H7 (cell line): ENCODE measurements around the gene HOXA6. TPM values are rescaled to one million over a fixed set of nuclear protein-coding genes. Genes with fewer than 3 reads are reported as not detected.

Source experiments
- DNase-seq: peaks from one replicate; pipeline ENCODE4 v3.0.0; 2012
- H3K27me3 ChIP-seq: 2 replicates; pipeline ENCODE4 v1.6.0; 2011; ENCODE audit warnings: mild to moderate bottlenecking, low read length; ENCODE audit not compliant: control insufficient read depth, insufficient read depth
- H3K36me3 ChIP-seq: replicated peaks from 2 replicates; pipeline ENCODE4 v1.5.1; 2011; ENCODE audit warnings: low read length; ENCODE audit not compliant: control insufficient read depth, insufficient read depth
- H3K4me3 ChIP-seq: 2 replicates; pipeline ENCODE4 v1.5.1; 2011; ENCODE audit warnings: low read depth, mild to moderate bottlenecking, control low read depth, low read length, moderate library complexity; ENCODE audit not compliant: insufficient read depth
- total RNA-seq: library from RNA; depleted of rRNA; stranded (reverse); fragments of >200 nt; shearing (Covaris generic); gene quantifications from 2 replicates; pipeline ENCODE4 v1.2.3, GENCODE V29; 2014

Gene HOXA6
- total RNA-seq, 1 experiment from 2014 or later = not detected

- peaks cover 100% of the 10 kb centered on the region for H3K27me3 ChIP-seq
- H3K36me3 ChIP-seq = no peaks in the 10 kb centered on the region
- H3K4me3 ChIP-seq = no peak overlapping the region
- DNase-seq = no peak
These were observed 40.7 kb downstream of the HOXA6 start for GRCh38 chr7:27106901-27107240.

GRCh38 chr7:27106181-27106900, 41.2 kb downstream of the HOXA6 start:
- Histone ChIP-seq H3K27me3 (peaks cover 100% of the 10 kb centered on the region), H3K36me3 (no peaks in the 10 kb centered on the region), H3K4me3 (no peak overlapping the region)
- DNase-seq = peak; percentile 89

GRCh38 chr7:27105301-27106031, 42.1 kb downstream of the HOXA6 start:
- no peak overlapping the region for H3K4me3 ChIP-seq
- DNase-seq = peak; percentile 26
- H3K36me3 ChIP-seq = no peaks in the 10 kb centered on the region
- H3K27me3 ChIP-seq = peaks cover 100% of the 10 kb centered on the region

- Histone ChIP-seq H3K27me3 (peaks cover 100% of the 10 kb centered on the region), H3K36me3 (no peaks in the 10 kb centered on the region), H3K4me3 (no peak overlapping the region)
- no peak for DNase-seq
These were observed 43.1 kb downstream of the HOXA6 start for GRCh38 chr7:27104341-27105058.

GRCh38 chr7:27103489-27104226, 43.9 kb downstream of the HOXA6 start:
- no peak overlapping the region for H3K4me3 ChIP-seq
- no peaks in the 10 kb centered on the region for H3K36me3 ChIP-seq
- peak; percentile 63 for DNase-seq

GRCh38 chr7:27102581-27103442, 44.8 kb downstream of the HOXA6 start, which contains the start of gene HOXA2:
HOXA2 (minus strand) TSS chr7:27102683; CDS start chr7:27102500, 183 bp downstream.
- Histone ChIP-seq H3K4me3 (no peak within 1 kb of the TSS), H3K36me3 (no peaks in the 10 kb centered on the region), H3K27me3 (peaks cover 100% of the 10 kb centered on the region)
- DNase-seq = peak; percentile 55

More at GRCh38 chr7:27103489-27104226, 43.9 kb downstream of the HOXA6 start:
- H3K27me3 ChIP-seq = peaks cover 100% of the 10 kb centered on the region

GRCh38 chr7:27101957-27102580, 45.5 kb downstream of the HOXA6 start:
- Histone ChIP-seq H3K36me3 (no peaks in the 10 kb centered on the region), H3K27me3 (peaks cover 100% of the 10 kb centered on the region), H3K4me3 (no peak overlapping the region)
- peak; percentile 74 for DNase-seq

- peak; percentile 52 for DNase-seq
- no peaks in the 10 kb centered on the region for H3K36me3 ChIP-seq
- no peak overlapping the region for H3K4me3 ChIP-seq
- peaks cover 100% of the 10 kb centered on the region for H3K27me3 ChIP-seq
These were observed 46.2 kb downstream of the HOXA6 start for GRCh38 chr7:27101171-27101956.

GRCh38 chr7:27100694-27101170, 46.8 kb downstream of the HOXA6 start:
- H3K36me3 ChIP-seq = no peaks in the 10 kb centered on the region
- peak; percentile 66 for DNase-seq
- no peak overlapping the region for H3K4me3 ChIP-seq
- H3K27me3 ChIP-seq = peaks cover 100% of the 10 kb centered on the region

GRCh38 chr7:27099453-27100370, 47.9 kb downstream of the HOXA6 start:
- no peak overlapping the region for H3K4me3 ChIP-seq
- H3K27me3 ChIP-seq = peaks cover 100% of the 10 kb centered on the region
- no peaks in the 10 kb centered on the region for H3K36me3 ChIP-seq
- no peak for DNase-seq

- Histone ChIP-seq H3K4me3 (no peak overlapping the region), H3K27me3 (peaks cover 100% of the 10 kb centered on the region), H3K36me3 (no peaks in the 10 kb centered on the region)
- DNase-seq = peak; percentile 65
These were observed 48.8 kb downstream of the HOXA6 start for GRCh38 chr7:27098578-27099451.
